MM.1S (cell line): ENCODE measurements around the gene KCNMB2.

Source experiments
- DNase-seq: peaks from one replicate; pipeline ENCODE4 v3.0.0-alpha.2; 2015
- H2AFZ ChIP-seq: fragments of 300-600 bp; sonication (generic); 2 replicates; pipeline ENCODE4 v1.6.0; 2016; ENCODE audit warnings: antibody characterized with exemption, low read length
- H3F3A ChIP-seq: fragments of 300-600 bp; sonication (generic); 2 replicates; pipeline ENCODE4 v1.6.1; 2016; ENCODE audit warnings: mild to moderate bottlenecking, antibody characterized with exemption, low read length, moderate library complexity, mixed read lengths; ENCODE audit not compliant: insufficient read depth
- H3K27ac ChIP-seq: fragments of 300-600 bp; sonication (generic); 2 replicates; pipeline ENCODE4 v1.5.1; 2016; ENCODE audit warnings: mild to moderate bottlenecking, low read length
- H3K27me3 ChIP-seq: fragments of 300-600 bp; sonication (generic); replicated peaks from 2 replicates; pipeline ENCODE4 v1.6.0; 2016; ENCODE audit warnings: low read length; ENCODE audit not compliant: insufficient read depth
- H3K36me3 ChIP-seq: fragments of 300-600 bp; sonication (generic); replicated peaks from 2 replicates; pipeline ENCODE4 v1.6.1; 2016; ENCODE audit warnings: mild to moderate bottlenecking, low read length, mixed read lengths; ENCODE audit not compliant: insufficient read depth
- H3K4me1 ChIP-seq: fragments of 300-600 bp; sonication (generic); 2 replicates; pipeline ENCODE4 v1.6.1; 2016; ENCODE audit warnings: low read length, mixed read lengths
- H3K4me2 ChIP-seq: fragments of 300-600 bp; sonication (generic); 2 replicates; pipeline ENCODE4 v1.6.0; 2016; ENCODE audit warnings: low read depth, low read length
- H3K4me3 ChIP-seq: fragments of 300-600 bp; sonication (generic); 2 replicates; pipeline ENCODE4 v1.5.1; 2016; ENCODE audit warnings: low read length, mixed read lengths
- H3K79me2 ChIP-seq: fragments of 300-600 bp; sonication (generic); 2 replicates; pipeline ENCODE4 v1.6.1; 2016; ENCODE audit warnings: mixed run types, low read length, mixed read lengths
- H3K9ac ChIP-seq: fragments of 300-600 bp; sonication (generic); 2 replicates; pipeline ENCODE4 v1.6.1; 2016; ENCODE audit warnings: low read length, mixed read lengths
- H3K9me2 ChIP-seq: fragments of 300-600 bp; sonication (generic); replicated peaks from 2 replicates; pipeline ENCODE4 v1.6.1; 2016; ENCODE audit warnings: mild to moderate bottlenecking, low read length, mixed read lengths; ENCODE audit not compliant: insufficient read depth
- H3K9me3 ChIP-seq: fragments of 300-600 bp; sonication (generic); replicated peaks from 2 replicates; pipeline ENCODE4 v1.6.1; 2016; ENCODE audit warnings: mild to moderate bottlenecking, low read length, mixed read lengths; ENCODE audit not compliant: insufficient read depth
- H4K20me1 ChIP-seq: fragments of 300-600 bp; sonication (generic); 2 replicates; pipeline ENCODE4 v1.6.1; 2016; ENCODE audit warnings: mild to moderate bottlenecking, low read length, moderate library complexity, mixed read lengths; ENCODE audit not compliant: insufficient read depth
- EZH2 ChIP-seq: fragments of 300-600 bp; sonication (generic); optimal IDR thresholded peaks from 2 replicates; pipeline ENCODE3; 2017; ENCODE audit warnings: low read depth, mild to moderate bottlenecking, antibody characterized with exemption, low read length, mixed read lengths
- EZH2phosphoT487 ChIP-seq: fragments of 300-600 bp; sonication (generic); IDR thresholded peaks from 2 replicates; pipeline ENCODE4 v1.6.1; 2018; ENCODE audit warnings: antibody characterized with exemption, low read length
- TF ChIP-seq, protein P1 (sequence below): fragments of 300-600 bp; sonication (generic); IDR thresholded peaks from 2 replicates; pipeline ENCODE4 v1.5.1; 2016; ENCODE audit warnings: antibody characterized with exemption, low read length, mixed read lengths

Gene KCNMB2

DNA sequence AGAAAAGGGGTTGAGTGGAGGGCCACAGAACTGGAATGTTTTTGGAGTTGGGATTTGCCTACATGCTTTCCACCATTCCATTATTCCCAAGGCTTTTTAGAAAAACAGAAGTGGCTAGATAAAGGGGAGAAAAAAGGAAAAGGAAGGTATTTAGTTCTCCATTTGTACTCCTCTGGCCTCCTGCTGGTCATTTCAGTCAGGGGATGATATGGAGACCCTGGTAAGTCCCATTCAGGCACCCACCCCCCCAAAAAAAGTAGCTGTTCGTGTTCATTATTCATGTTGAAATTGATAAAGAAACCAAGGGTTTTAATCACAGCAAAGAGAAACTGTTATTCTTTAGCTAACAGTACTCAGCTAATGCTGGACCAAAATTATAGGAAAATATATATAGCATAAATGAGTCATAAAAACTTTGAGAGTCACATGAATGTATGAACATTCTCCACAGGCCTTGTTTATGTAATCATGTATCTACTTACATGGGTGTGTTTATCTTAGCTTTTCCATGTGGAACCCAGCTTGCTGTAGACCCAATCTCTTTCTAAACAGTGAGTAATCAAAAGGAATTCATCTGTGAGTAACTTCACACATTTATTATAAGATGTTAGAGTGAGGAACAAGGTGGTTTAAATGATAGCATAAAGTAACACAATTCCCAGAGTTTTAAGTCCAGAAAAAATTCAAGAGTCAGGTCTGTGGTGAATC is 167.2 kb downstream of the KCNMB2 start:
- H3K4me3 ChIP-seq, result no peak overlapping the region
- no peaks in the 10 kb centered on the region for H4K20me1 ChIP-seq
- H3K9me3 ChIP-seq, result no peaks in the 10 kb centered on the region
- H3K4me1 ChIP-seq, result peaks cover 35% of the 10 kb centered on the region
- H3K9me2 ChIP-seq, result no peaks in the 10 kb centered on the region
- H3F3A ChIP-seq, result peaks cover 9% of the 10 kb centered on the region; the same call in 1 of the 2 replicates
- no peak overlapping the region for H3K4me2 ChIP-seq
- H3K36me3 ChIP-seq, result no peaks in the 10 kb centered on the region
- no peak overlapping the region for H3K9ac ChIP-seq
- H3K27ac ChIP-seq, result no peak overlapping the region
- H3K79me2 ChIP-seq, result no peaks in the 10 kb centered on the region
- no peaks in the 10 kb centered on the region for H3K27me3 ChIP-seq
- TF ChIP-seq EZH2 (no peak), EZH2phosphoT487 (no peak)
- TF ChIP-seq, protein P1, sequence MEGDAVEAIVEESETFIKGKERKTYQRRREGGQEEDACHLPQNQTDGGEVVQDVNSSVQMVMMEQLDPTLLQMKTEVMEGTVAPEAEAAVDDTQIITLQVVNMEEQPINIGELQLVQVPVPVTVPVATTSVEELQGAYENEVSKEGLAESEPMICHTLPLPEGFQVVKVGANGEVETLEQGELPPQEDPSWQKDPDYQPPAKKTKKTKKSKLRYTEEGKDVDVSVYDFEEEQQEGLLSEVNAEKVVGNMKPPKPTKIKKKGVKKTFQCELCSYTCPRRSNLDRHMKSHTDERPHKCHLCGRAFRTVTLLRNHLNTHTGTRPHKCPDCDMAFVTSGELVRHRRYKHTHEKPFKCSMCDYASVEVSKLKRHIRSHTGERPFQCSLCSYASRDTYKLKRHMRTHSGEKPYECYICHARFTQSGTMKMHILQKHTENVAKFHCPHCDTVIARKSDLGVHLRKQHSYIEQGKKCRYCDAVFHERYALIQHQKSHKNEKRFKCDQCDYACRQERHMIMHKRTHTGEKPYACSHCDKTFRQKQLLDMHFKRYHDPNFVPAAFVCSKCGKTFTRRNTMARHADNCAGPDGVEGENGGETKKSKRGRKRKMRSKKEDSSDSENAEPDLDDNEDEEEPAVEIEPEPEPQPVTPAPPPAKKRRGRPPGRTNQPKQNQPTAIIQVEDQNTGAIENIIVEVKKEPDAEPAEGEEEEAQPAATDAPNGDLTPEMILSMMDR, result no peak
- no peak overlapping the region for H2AFZ ChIP-seq
- no peak for DNase-seq

DNA sequence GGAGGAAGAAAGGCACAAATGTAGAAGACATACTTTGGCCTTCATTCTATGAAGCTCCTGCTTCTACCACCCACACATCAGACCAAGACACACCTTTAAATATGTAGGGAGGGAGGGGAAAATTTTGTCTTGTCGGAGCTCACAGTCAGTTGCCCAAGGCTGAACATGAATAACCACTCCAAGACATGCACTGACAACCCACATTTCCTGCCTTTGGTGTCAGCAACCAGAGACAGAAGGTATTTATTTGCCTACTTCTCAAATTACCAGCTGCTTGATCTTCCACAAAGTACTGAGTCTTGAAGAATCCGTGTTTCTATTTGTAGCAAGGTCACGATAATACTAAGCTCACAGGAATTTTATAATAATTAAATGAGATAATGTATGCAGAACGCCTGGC is 169.7 kb downstream of the KCNMB2 start:
- peak; percentile 90 for DNase-seq
- peak overlapping the region; percentile 24 for H3K4me2 ChIP-seq
- TF ChIP-seq, protein P1, result no peak
- TF ChIP-seq EZH2 (no peak), EZH2phosphoT487 (no peak)

DNA sequence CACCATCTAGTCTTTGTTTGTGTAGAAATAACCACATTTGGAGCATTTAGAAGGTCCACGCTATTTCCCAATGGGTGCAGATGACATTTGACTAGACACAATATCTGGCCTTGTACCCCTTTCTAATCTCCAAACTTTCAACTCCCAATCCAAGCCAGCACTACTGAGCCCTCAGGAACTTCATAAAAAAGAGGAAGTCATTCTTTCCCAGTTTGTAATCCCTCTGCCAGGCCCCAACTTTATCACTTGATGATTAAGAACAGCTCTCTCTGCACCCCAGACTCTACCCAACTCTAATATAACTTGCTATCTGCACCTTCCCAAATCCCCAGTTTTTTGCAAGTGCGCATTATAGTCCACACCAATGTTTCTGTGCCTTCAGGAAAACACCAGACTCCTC is 170.2 kb downstream of the KCNMB2 start:
- H3K79me2 ChIP-seq, result no peaks in the 10 kb centered on the region
- TF ChIP-seq, protein P1, result no peak
- TF ChIP-seq EZH2phosphoT487 (no peak), EZH2 (no peak)
- no peaks in the 10 kb centered on the region for H3K27me3 ChIP-seq
- H4K20me1 ChIP-seq, result no peaks in the 10 kb centered on the region
- H3K27ac ChIP-seq, result peak overlapping the region; percentile 30; the same call in 1 of the 2 replicates
- H3K9me2 ChIP-seq, result no peaks in the 10 kb centered on the region
- H3K9me3 ChIP-seq, result no peaks in the 10 kb centered on the region
- no peaks in the 10 kb centered on the region for H3K36me3 ChIP-seq
- H3K4me3 ChIP-seq, result no peak overlapping the region
- H3K4me1 ChIP-seq, result peaks cover 40% of the 10 kb centered on the region
- H3K9ac ChIP-seq, result no peak overlapping the region
- H3F3A ChIP-seq, result peaks cover 12% of the 10 kb centered on the region; the same call in 1 of the 2 replicates
- peak overlapping the region; percentile 24 for H3K4me2 ChIP-seq
- no peak for DNase-seq
- H2AFZ ChIP-seq, result no peak overlapping the region

More for the DNA sequence above, 169.7 kb downstream of the KCNMB2 start:
- Histone ChIP-seq H3K4me3 (no peak overlapping the region), H3K9me2 (no peaks in the 10 kb centered on the region), H2AFZ (no peak overlapping the region), H4K20me1 (no peaks in the 10 kb centered on the region), H3K4me1 (peaks cover 35% of the 10 kb centered on the region), H3K9me3 (no peaks in the 10 kb centered on the region), H3K79me2 (no peaks in the 10 kb centered on the region), H3K9ac (no peak overlapping the region), H3F3A (peaks cover 9% of the 10 kb centered on the region; the same call in 1 of the 2 replicates), H3K36me3 (no peaks in the 10 kb centered on the region), H3K27me3 (no peaks in the 10 kb centered on the region), H3K27ac (peak overlapping the region; percentile 30; the same call in 1 of the 2 replicates)
